HG03520 (cell line): ENCODE data around the gene SEPTIN6.

Experiments used
- ATAC-seq: cut with Tn5 transposase; IDR thresholded peaks from one replicate; pipeline ENCODE4 v1.9.1; 2021; ENCODE audit warnings: mild to moderate bottlenecking, moderate library complexity; ENCODE audit not compliant: unreplicated experiment

SEPTIN6 gene

GRCh38 chrX:119655125-119655524, 37.8 kb downstream of the SEPTIN6 start:
- ATAC-seq, result no peak

GRCh38 chrX:119654112-119654531, 38.8 kb downstream of the SEPTIN6 start:
- no peak for ATAC-seq

GRCh38 chrX:119648421-119648775, 44.6 kb downstream of the SEPTIN6 start:
- ATAC-seq, result peak; percentile 1

- ATAC-seq, result peak; percentile 95
Observed at GRCh38 chrX:119647552-119648420, 45.2 kb downstream of the SEPTIN6 start.

GRCh38 chrX:119647089-119647488, 45.9 kb downstream of the SEPTIN6 start:
- no peak for ATAC-seq

GRCh38 chrX:119646515-119646914, 46.5 kb downstream of the SEPTIN6 start:
- ATAC-seq, result no peak

- ATAC-seq, result no peak
Observed at GRCh38 chrX:119643696-119644095, 49.3 kb downstream of the SEPTIN6 start.
